GM23338 (cell line): ENCODE measurements around the gene ERN1. TPM values are rescaled to one million over a fixed set of nuclear protein-coding genes. Genes with fewer than 3 reads are reported as not detected.
A peak's percentile ranks its signal among the peaks of the same experiment; 100 is the strongest.

Experiments
- ATAC-seq: fragments of 200-7000 bp; cut with Tn5 transposase; 3 replicates; pipeline ENCODE4 v1.9.1; 2020
- DNase-seq: peaks from one replicate; pipeline ENCODE4 v3.0.0-alpha.2; 2015; ENCODE audit warnings: low spot score
- H2AFZ ChIP-seq: fragments of 200-600 bp; sonication (generic); 2 replicates; pipeline ENCODE4 v1.8.0; 2016; ENCODE audit warnings: antibody characterized with exemption, mild to moderate bottlenecking, moderate library complexity
- H3F3A ChIP-seq: fragments of 200-600 bp; sonication (generic); replicated peaks from 2 replicates; pipeline ENCODE4 v1.8.0; 2017; ENCODE audit warnings: antibody characterized with exemption, mixed run types, low read depth
- H3K27ac ChIP-seq: fragments of 200-600 bp; sonication (generic); 2 replicates; pipeline ENCODE4 v1.6.1; 2016; ENCODE audit warnings: low read depth
- H3K27me3 ChIP-seq: fragments of 200-600 bp; sonication (generic); 2 replicates; pipeline ENCODE4 v1.8.0; 2016; ENCODE audit warnings: mild to moderate bottlenecking, mixed run types, moderate library complexity; ENCODE audit not compliant: insufficient read depth
- H3K36me3 ChIP-seq: fragments of 200-600 bp; sonication (generic); 2 replicates; pipeline ENCODE4 v1.8.0; 2016; ENCODE audit warnings: mild to moderate bottlenecking; ENCODE audit not compliant: insufficient read depth
- H3K4me1 ChIP-seq: fragments of 200-600 bp; sonication (generic); 2 replicates; pipeline ENCODE4 v1.8.0; 2016; ENCODE audit warnings: mild to moderate bottlenecking, moderate library complexity; ENCODE audit not compliant: insufficient read depth
- H3K4me2 ChIP-seq: fragments of 200-600 bp; sonication (generic); 2 replicates; pipeline ENCODE4 v1.7.1; 2017; ENCODE audit warnings: mixed run types
- H3K4me3 ChIP-seq: fragments of 200-600 bp; sonication (generic); 2 replicates; pipeline ENCODE4 v1.6.1; 2016; ENCODE audit warnings: mixed run types
- H3K79me2 ChIP-seq: fragments of 200-600 bp; sonication (generic); replicated peaks from 2 replicates; pipeline ENCODE4 v1.8.0; 2017; ENCODE audit warnings: mild to moderate bottlenecking; ENCODE audit not compliant: insufficient read depth
- H3K9me2 ChIP-seq: fragments of 200-600 bp; sonication (generic); 2 replicates; pipeline ENCODE4 v1.8.0; 2017; ENCODE audit not compliant: insufficient read depth
- H4K20me1 ChIP-seq: fragments of 200-600 bp; sonication (generic); replicated peaks from 2 replicates; pipeline ENCODE4 v1.8.0; 2017; ENCODE audit warnings: mild to moderate bottlenecking; ENCODE audit not compliant: insufficient read depth
- H3K27ac Mint-ChIP-seq: 2 replicates; pipeline ENCODE4 v1.8.0; 2020; ENCODE audit warnings: inconsistent platforms, mild to moderate bottlenecking, moderate library complexity, mixed read lengths
- H3K27me3 Mint-ChIP-seq: 3 replicates; pipeline ENCODE4 v1.8.0; 2022; ENCODE audit warnings: low read depth, mild to moderate bottlenecking, moderate library complexity, mixed read lengths, inconsistent platforms; ENCODE audit not compliant: insufficient read depth, poor library complexity
- H3K36me3 Mint-ChIP-seq: 3 replicates; pipeline ENCODE4 v1.8.0; 2021; ENCODE audit warnings: low read depth, mild to moderate bottlenecking, inconsistent platforms, moderate library complexity, mixed read lengths
- H3K4me1 Mint-ChIP-seq: 3 replicates; pipeline ENCODE4 v1.8.0; 2020; ENCODE audit warnings: mild to moderate bottlenecking, inconsistent platforms, mixed read lengths
- H3K4me3 Mint-ChIP-seq: 3 replicates; pipeline ENCODE4 v1.8.0; 2021; ENCODE audit warnings: moderate library complexity, mild to moderate bottlenecking, inconsistent platforms, mixed read lengths
- H3K9me3 Mint-ChIP-seq: 3 replicates; pipeline ENCODE4 v1.8.0; 2020; ENCODE audit warnings: moderate library complexity, mild to moderate bottlenecking, inconsistent platforms, mixed read lengths
- CREB1 ChIP-seq: fragments of 250-450 bp; sonication (Bioruptor Pico); IDR thresholded peaks from 2 replicates; pipeline ENCODE4 v1.5.0; 2020; ENCODE audit warnings: low read depth, mild to moderate bottlenecking, moderate library complexity
- EZH2 ChIP-seq: fragments of 200-600 bp; sonication (generic); IDR thresholded peaks from one replicate; pipeline ENCODE4 v1.8.0; 2017; ENCODE audit warnings: antibody characterized with exemption, mild to moderate bottlenecking, low read depth; ENCODE audit not compliant: unreplicated experiment
- EZH2phosphoT487 ChIP-seq: fragments of 200-600 bp; sonication (generic); IDR thresholded peaks from one replicate; pipeline ENCODE4 v1.8.1; 2018; ENCODE audit warnings: antibody characterized with exemption; ENCODE audit not compliant: unreplicated experiment
- JUNB ChIP-seq: IDR thresholded peaks from one replicate; pipeline ENCODE4 v1.6.1; 2016; ENCODE audit warnings: antibody characterized with exemption; ENCODE audit not compliant: unreplicated experiment
- NANOG ChIP-seq: IDR thresholded peaks from 2 replicates; pipeline ENCODE4 v1.6.1; 2016; ENCODE audit warnings: antibody characterized with exemption, borderline replicate concordance
- POLR2AphosphoS5 ChIP-seq: IDR thresholded peaks from 2 replicates; pipeline ENCODE4 v1.6.1; 2016; ENCODE audit warnings: antibody characterized with exemption, low read depth
- STAT1 ChIP-seq: IDR thresholded peaks from one replicate; pipeline ENCODE4 v1.6.1; 2016; ENCODE audit warnings: antibody characterized with exemption; ENCODE audit not compliant: unreplicated experiment
- ZNF114 ChIP-seq: fragments of 250-450 bp; sonication (Bioruptor Pico); IDR thresholded peaks from 2 replicates; pipeline ENCODE4 v1.5.0; 2020; ENCODE audit warnings: mild to moderate bottlenecking, moderate library complexity
- ZNF331 ChIP-seq: fragments of 250-450 bp; sonication (Bioruptor Pico); IDR thresholded peaks from 2 replicates; pipeline ENCODE4 v1.5.0; 2020; ENCODE audit warnings: low read depth, mild to moderate bottlenecking, moderate library complexity
- polyA plus RNA-seq: library from polyadenylated mRNA; unstranded; fragments of >200 nt; fragmentation: Nextera tagmentation; extraction: Ambion mirVana; gene quantifications from 2 replicates; pipeline ENCODE4 v1.2.1, GENCODE V29; 2016
- total RNA-seq: library from RNA; depleted of rRNA; stranded (reverse); fragments of >200 nt; shearing (Covaris generic); gene quantifications from 2 replicates; pipeline ENCODE4 v1.2.3, GENCODE V29; 2014
- TF ChIP-seq, protein P1 (sequence below): fragments of 250-450 bp; sonication (Bioruptor Pico); IDR thresholded peaks from 2 replicates; pipeline ENCODE4 v1.5.0; 2020; ENCODE audit warnings: mild to moderate bottlenecking, moderate library complexity
- TF ChIP-seq, protein P2 (sequence below): IDR thresholded peaks from 2 replicates; pipeline ENCODE4 v1.6.1; 2016; ENCODE audit warnings: antibody characterized with exemption
- TF ChIP-seq, protein P3 (sequence below): IDR thresholded peaks from one replicate; pipeline ENCODE4 v1.6.1; 2018; ENCODE audit warnings: antibody characterized with exemption; ENCODE audit not compliant: unreplicated experiment

ERN1 gene
- total and polyA plus RNA-seq, 2 experiments from 2014 or later: 5.9 to 7.5 TPM

DNA sequence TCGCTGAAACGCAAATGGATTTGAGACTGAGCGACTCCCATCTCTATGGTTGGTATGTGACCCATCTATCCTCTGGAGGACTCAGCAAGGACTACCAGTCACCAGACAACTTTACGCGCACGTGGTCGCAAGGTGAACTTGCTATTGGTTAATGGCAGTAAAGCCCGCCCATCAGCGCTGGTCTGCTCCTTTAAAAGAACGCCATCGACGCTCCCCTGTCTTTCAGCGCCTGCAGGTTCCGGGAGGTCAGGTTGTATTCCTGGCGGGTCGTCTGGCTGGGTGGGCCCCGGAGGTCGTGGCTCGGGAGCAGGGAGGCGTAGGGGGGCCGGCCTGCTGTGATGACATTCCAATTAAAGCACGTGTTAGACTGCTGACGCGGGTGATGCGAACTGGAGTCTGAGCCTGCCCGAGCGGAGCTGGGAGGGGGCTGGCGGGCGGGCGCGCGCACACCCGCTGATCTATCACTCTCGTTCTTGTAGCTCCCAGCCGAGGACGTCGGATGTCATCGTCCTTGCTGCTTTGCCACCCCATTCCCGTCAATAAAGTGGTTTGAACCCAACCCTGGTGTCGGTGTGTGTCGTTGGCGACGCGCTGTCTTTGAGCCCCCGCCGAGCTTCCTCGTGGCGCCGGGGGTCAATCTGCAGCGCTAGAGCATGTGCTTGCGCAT, 15.9 kb upstream of the ERN1 start (continued):
- TF ChIP-seq, protein P1, sequence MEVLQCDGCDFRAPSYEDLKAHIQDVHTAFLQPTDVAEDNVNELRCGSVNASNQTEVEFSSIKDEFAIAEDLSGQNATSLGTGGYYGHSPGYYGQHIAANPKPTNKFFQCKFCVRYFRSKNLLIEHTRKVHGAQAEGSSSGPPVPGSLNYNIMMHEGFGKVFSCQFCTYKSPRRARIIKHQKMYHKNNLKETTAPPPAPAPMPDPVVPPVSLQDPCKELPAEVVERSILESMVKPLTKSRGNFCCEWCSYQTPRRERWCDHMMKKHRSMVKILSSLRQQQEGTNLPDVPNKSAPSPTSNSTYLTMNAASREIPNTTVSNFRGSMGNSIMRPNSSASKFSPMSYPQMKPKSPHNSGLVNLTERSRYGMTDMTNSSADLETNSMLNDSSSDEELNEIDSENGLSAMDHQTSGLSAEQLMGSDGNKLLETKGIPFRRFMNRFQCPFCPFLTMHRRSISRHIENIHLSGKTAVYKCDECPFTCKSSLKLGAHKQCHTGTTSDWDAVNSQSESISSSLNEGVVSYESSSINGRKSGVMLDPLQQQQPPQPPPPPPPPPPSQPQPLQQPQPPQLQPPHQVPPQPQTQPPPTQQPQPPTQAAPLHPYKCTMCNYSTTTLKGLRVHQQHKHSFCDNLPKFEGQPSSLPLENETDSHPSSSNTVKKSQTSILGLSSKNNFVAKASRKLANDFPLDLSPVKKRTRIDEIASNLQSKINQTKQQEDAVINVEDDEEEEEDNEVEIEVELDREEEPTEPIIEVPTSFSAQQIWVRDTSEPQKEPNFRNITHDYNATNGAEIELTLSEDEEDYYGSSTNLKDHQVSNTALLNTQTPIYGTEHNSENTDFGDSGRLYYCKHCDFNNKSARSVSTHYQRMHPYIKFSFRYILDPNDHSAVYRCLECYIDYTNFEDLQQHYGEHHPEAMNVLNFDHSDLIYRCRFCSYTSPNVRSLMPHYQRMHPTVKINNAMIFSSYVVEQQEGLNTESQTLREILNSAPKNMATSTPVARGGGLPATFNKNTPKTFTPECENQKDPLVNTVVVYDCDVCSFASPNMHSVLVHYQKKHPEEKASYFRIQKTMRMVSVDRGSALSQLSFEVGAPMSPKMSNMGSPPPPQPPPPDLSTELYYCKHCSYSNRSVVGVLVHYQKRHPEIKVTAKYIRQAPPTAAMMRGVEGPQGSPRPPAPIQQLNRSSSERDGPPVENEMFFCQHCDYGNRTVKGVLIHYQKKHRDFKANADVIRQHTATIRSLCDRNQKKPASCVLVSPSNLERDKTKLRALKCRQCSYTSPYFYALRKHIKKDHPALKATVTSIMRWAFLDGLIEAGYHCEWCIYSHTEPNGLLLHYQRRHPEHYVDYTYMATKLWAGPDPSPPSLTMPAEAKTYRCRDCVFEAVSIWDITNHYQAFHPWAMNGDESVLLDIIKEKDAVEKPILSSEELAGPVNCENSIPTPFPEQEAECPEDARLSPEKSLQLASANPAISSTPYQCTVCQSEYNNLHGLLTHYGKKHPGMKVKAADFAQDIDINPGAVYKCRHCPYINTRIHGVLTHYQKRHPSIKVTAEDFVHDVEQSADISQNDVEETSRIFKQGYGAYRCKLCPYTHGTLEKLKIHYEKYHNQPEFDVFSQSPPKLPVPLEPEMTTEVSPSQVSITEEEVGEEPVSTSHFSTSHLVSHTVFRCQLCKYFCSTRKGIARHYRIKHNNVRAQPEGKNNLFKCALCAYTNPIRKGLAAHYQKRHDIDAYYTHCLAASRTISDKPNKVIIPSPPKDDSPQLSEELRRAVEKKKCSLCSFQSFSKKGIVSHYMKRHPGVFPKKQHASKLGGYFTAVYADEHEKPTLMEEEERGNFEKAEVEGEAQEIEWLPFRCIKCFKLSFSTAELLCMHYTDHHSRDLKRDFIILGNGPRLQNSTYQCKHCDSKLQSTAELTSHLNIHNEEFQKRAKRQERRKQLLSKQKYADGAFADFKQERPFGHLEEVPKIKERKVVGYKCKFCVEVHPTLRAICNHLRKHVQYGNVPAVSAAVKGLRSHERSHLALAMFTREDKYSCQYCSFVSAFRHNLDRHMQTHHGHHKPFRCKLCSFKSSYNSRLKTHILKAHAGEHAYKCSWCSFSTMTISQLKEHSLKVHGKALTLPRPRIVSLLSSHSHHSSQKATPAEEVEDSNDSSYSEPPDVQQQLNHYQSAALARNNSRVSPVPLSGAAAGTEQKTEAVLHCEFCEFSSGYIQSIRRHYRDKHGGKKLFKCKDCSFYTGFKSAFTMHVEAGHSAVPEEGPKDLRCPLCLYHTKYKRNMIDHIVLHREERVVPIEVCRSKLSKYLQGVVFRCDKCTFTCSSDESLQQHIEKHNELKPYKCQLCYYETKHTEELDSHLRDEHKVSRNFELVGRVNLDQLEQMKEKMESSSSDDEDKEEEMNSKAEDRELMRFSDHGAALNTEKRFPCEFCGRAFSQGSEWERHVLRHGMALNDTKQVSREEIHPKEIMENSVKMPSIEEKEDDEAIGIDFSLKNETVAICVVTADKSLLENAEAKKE (CRISPR knock-in tag): no peak
- TF ChIP-seq POLR2AphosphoS5: peak; percentile 100
- TF ChIP-seq STAT1: no peak
- TF ChIP-seq JUNB: no peak

DNA sequence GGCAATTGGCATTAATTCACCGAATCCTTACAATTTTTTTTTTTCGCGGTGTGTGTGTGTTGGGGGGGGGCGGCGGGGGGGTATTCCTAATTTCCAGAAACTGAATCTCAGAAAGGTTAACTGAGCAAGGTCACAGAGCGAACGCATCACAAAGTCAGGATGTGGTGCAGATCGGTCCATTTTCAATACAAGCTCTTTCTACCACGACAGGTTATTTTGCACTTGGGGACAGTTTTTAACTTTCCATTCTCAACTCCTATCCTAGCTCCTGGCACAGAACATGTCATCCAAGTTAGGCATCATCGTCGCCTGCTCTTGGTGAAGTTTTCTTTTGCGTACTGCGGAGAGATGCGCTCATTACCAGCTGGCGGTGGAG, 15.4 kb upstream of the ERN1 start:
- H3K9me2 ChIP-seq: no peaks in the 10 kb centered on the region
- peaks cover 21% of the 10 kb centered on the region for H3K36me3 Mint-ChIP-seq
- H3K27me3 Mint-ChIP-seq: peaks cover 10% of the 10 kb centered on the region
- no peak overlapping the region for H2AFZ ChIP-seq
- peak overlapping the region; percentile 77 for H3K4me2 ChIP-seq
- no peaks in the 10 kb centered on the region for H3K79me2 ChIP-seq
- no peak for ATAC-seq
- no peaks in the 10 kb centered on the region for H3K27me3 ChIP-seq
- no peak for DNase-seq
- H3K9me3 Mint-ChIP-seq: no peaks in the 10 kb centered on the region; the same call in 2 of the 3 replicates
- no peak overlapping the region for H3K27ac Mint-ChIP-seq
- 0 out of 2 replicates have a peak overlapping the region, but pooled peaks have one; percentile 70 for H3K27ac ChIP-seq
- H3K4me1 ChIP-seq: peaks cover 11% of the 10 kb centered on the region
- H3K4me3 Mint-ChIP-seq: no peak overlapping the region
- peaks cover 24% of the 10 kb centered on the region; the same call in 1 of the 2 replicates for H3F3A ChIP-seq
- peak overlapping the region; percentile 99 for H3K4me3 ChIP-seq
- H3K36me3 ChIP-seq: no peaks in the 10 kb centered on the region
- H3K4me1 Mint-ChIP-seq: peaks cover 20% of the 10 kb centered on the region
- no peaks in the 10 kb centered on the region for H4K20me1 ChIP-seq
- no peak for TF ChIP-seq POLR2AphosphoS5
- no peak for TF ChIP-seq ZNF331
- TF ChIP-seq EZH2phosphoT487: no peak
- TF ChIP-seq NANOG: no peak
- TF ChIP-seq EZH2: no peak
- TF ChIP-seq STAT1: no peak
- TF ChIP-seq, protein P2, sequence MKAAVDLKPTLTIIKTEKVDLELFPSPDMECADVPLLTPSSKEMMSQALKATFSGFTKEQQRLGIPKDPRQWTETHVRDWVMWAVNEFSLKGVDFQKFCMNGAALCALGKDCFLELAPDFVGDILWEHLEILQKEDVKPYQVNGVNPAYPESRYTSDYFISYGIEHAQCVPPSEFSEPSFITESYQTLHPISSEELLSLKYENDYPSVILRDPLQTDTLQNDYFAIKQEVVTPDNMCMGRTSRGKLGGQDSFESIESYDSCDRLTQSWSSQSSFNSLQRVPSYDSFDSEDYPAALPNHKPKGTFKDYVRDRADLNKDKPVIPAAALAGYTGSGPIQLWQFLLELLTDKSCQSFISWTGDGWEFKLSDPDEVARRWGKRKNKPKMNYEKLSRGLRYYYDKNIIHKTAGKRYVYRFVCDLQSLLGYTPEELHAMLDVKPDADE: no peak
- TF ChIP-seq ZNF114: no peak
- TF ChIP-seq CREB1 (CRISPR knock-in tag): no peak
- TF ChIP-seq, protein P3, sequence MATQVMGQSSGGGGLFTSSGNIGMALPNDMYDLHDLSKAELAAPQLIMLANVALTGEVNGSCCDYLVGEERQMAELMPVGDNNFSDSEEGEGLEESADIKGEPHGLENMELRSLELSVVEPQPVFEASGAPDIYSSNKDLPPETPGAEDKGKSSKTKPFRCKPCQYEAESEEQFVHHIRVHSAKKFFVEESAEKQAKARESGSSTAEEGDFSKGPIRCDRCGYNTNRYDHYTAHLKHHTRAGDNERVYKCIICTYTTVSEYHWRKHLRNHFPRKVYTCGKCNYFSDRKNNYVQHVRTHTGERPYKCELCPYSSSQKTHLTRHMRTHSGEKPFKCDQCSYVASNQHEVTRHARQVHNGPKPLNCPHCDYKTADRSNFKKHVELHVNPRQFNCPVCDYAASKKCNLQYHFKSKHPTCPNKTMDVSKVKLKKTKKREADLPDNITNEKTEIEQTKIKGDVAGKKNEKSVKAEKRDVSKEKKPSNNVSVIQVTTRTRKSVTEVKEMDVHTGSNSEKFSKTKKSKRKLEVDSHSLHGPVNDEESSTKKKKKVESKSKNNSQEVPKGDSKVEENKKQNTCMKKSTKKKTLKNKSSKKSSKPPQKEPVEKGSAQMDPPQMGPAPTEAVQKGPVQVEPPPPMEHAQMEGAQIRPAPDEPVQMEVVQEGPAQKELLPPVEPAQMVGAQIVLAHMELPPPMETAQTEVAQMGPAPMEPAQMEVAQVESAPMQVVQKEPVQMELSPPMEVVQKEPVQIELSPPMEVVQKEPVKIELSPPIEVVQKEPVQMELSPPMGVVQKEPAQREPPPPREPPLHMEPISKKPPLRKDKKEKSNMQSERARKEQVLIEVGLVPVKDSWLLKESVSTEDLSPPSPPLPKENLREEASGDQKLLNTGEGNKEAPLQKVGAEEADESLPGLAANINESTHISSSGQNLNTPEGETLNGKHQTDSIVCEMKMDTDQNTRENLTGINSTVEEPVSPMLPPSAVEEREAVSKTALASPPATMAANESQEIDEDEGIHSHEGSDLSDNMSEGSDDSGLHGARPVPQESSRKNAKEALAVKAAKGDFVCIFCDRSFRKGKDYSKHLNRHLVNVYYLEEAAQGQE: no peak
- TF ChIP-seq JUNB: no peak
